Fibroblast of skin of right quadriceps (primary cell): ENCODE results near the gene APP.
A peak's percentile ranks its signal among the peaks of the same experiment; 100 is the strongest.

Experiments
- DNase-seq: peaks from one replicate; pipeline ENCODE4 v3.0.0-alpha.2; 2013

APP gene

DNA sequence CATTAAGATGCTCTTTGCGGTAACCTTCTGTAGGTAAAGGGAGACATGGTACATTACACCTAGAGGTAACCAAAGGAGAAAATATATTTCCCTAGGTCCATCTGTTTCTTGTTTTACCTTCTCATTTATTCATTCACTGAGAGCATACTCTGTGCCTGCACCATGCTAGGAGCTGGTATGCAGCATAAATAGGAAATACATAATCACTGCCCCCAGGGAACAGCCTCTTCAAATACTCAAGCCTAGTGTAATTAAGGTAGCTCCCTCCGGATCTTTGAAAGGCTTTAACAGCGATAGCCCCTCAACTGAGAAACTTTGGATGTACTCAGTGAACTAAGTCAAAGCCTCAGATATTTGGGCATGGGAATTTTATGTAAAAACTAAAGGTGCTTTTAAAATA is 312.2 kb downstream of the APP start:
- DNase-seq = no peak

GRCh38 chr21:25857308-25858074 is 313.1 kb downstream of the APP start:
- DNase-seq = no peak

- DNase-seq = no peak
These were observed 315.0 kb downstream of the APP start for GRCh38 chr21:25855576-25855975.

DNA sequence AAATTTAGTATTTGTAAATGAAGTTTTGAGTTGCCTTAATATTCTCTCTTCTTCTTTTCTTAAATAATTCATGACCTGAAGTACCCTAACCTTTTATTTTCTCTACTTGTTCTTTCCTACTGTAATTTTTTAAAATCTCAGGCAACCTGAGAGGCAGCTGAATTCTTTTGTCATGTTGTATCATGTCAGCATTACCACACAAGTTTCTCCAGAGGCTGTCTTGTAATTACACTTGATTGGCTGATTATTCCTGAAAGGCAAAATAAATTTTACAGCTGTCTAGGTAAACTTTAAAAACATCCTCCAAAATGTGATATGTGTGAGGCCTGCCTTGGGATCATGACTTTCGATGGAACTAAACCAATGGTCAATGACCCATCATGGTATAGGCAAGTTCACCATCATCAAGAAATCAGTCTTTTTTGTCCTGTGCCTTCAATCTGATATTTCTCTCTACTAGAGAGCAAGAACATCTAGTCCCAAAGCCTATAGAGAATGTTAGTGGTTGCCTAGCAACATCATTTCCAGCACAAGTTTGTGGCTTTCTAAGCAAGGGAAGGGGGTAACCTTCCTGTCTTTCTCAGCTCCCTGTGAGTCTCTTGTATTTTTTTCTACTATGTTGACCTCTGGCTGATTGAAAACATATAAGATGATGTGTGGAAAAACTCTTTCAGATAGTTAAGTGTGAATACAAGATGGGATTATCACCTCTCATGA is 320.3 kb downstream of the APP start:
- no peak for DNase-seq

GRCh38 chr21:25848309-25848708 is 322.3 kb downstream of the APP start:
- no peak for DNase-seq

DNA sequence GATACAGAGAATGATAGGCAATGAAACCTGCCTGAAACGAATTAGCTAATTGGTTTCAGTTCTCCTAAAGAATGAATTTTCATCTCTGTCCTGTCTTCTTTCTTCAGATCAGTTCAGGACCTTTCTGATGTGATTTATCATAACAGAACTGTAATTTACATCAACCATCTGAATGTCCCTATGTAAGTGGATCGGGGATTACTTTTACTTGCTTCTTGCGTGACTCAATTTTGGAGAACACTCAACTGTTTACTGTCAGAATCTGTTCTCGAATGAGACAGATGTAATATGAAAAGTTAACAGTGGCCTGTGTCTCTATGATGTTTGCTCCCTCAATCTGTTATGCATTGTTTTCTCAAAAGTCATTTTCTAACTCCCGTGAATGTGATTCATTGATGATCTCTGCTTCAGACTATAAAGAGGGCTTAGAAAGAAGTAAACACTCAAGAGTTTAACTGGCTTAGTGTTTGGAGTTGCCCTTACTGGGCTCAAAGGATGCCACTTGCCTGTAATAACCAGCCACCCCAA is 324.8 kb downstream of the APP start:
- peak; percentile 15 for DNase-seq

GRCh38 chr21:25842925-25843324 is 327.6 kb downstream of the APP start:
- DNase-seq = no peak

DNA sequence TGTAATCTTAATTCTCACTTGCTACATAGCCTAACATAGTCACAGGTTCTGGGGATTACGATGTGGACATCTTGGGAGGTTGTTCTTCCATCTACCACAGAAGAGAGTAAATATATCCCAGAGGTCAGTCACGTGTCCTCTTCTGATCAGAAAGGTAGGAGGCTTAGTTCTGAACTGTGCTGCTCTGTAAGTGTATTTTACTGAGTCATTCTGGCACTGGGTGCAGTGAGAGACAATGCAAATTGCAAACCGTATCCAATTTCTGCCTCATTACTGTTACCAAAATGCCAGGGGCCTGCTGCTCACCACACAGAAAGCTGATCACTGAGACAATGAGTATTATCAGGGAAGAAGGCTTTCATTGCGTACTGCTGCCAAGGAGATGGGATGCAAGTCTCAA is 331.8 kb downstream of the APP start:
- no peak for DNase-seq

DNA sequence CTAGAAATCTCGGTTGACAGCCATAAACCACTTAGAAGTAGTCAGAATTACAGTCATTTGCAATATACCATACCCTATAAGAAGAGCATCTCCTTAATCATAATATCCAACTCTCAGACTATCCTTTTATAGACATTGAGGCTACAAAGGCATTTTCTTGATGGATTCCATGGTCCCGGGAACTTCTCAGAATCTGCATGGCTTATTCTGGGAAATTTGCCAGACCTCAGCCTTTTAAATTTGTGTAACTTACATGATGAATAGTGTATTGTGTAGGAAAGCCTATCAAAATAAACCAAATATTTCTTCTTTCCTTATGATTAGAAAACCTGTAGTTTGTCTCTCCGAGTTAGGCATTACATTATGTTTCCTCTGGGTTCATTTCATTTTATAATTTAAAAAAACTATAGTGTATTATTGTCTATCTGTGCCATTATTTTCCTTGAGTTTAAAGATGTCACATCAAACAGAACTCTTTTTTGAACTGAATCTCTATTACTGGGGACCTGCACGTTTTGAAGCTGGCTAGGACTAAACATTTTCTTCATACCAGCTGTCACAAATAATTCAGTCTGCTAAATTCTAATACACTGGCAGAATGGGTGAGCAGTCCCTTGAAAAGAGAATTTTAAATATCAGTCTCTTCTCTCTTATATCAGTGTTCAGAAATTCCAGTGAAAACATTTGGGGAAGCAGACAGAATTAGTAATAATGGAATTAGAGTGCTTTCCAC is 332.9 kb downstream of the APP start:
- peak; percentile 93 for DNase-seq

GRCh38 chr21:25836396-25836795 is 334.2 kb downstream of the APP start:
- peak; percentile 4 for DNase-seq

- DNase-seq = no peak
These were observed 336.2 kb downstream of the APP start for GRCh38 chr21:25834381-25834780.

- peak; percentile 20 for DNase-seq
These were observed 339.1 kb downstream of the APP start for GRCh38 chr21:25831300-25831960.
